HG03066 (cell line): ENCODE results near the gene RINT1.

Experiments
- ATAC-seq: cut with Tn5 transposase; IDR thresholded peaks from one replicate; pipeline ENCODE4 v1.9.1; 2021; ENCODE audit warnings: low read depth; ENCODE audit not compliant: unreplicated experiment

The RINT1 gene

DNA sequence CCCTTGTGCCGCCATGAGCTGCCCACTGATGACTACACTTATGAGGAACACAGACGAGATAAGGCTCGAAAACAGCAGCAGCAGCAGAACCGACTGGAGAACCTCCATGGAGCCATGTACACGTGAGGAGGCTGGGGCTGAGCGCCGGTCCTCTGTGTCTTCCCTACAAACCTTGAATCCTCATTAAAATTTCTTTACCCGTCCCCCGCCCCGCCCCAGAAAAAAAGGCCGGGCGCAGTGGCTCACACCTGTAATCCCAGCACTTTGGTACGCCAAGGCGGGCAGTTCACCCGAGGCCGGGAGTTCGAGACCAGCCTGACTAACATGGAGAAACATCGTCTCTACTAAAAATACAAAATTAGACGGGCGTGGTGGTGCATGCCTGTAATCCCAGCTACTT is 1.5 kb upstream of the RINT1 start:
- ATAC-seq = no peak

- ATAC-seq = no peak
These were observed 884 bp downstream of the RINT1 start for GRCh38 chr7:105532709-105533460.

GRCh38 chr7:105538339-105538738 is 6.3 kb downstream of the RINT1 start:
- no peak for ATAC-seq

GRCh38 chr7:105559926-105560325 is 27.9 kb downstream of the RINT1 start:
- ATAC-seq = no peak

DNA sequence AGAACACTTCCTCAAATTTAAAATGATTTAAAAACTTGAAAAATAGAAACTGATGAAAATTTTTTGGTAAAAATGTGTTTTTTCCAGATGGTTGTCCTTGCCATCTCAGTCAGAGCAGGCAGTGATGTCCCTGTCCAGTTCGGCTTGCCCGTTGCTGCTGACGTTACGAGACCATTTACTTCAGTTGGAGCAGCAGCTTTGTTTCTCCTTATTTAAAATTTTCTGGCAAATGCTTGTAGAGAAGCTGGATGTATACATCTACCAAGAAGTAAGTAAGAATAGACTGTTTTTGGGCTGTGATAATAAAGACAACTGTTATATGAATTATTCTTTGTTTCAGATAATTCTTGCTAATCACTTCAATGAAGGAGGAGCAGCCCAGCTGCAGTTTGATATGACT is 33.2 kb downstream of the RINT1 start:
- ATAC-seq = no peak

- no peak for ATAC-seq
These were observed 35.0 kb downstream of the RINT1 start for GRCh38 chr7:105567024-105567423.

GRCh38 chr7:105567821-105568220 is 35.8 kb downstream of the RINT1 start:
- no peak for ATAC-seq

- no peak for ATAC-seq
These were observed 39.9 kb downstream of the RINT1 start for GRCh38 chr7:105571891-105572290.

DNA sequence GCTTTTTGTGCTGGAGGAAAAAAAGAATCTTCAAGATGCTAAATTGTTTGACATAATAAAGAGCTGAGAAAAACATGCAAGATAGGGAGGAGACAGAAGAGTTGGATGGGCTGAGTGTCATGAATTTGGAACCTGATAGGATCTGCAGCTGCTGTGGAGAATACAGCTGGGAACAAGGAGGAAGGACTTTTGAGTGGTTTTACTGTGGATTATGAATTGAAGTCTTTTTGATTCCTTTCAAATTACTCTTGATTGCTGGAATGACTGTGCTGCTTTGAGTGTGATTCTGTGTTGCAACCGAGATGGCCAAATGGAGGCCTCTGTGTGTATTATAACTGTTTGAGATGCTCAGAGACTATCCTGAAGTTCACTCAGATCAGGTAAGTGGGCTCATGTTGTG is 45.2 kb downstream of the RINT1 start:
- ATAC-seq = no peak

DNA sequence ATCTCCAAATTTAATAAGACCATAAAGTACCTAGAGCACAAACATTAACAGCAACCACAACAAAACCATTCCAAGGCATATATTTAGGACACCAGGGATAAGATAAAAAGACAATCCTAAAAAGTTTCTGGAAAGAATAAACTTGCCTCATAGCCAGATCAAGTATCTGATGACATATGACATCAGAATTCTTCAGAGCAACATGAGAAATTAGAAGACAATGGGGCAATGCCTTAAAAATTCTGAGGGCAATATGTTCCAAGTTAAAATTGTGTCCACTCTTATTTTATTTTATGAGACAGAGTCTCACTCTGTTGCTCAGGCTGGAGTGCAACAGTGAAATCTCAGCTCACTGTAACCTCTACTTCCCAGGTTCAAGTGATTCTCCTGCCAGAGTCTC is 46.5 kb downstream of the RINT1 start:
- no peak for ATAC-seq

GRCh38 chr7:105580022-105580740 is 48.2 kb downstream of the RINT1 start:
- no peak for ATAC-seq

- ATAC-seq = peak; percentile 79
These were observed 49.2 kb downstream of the RINT1 start, which contains the start of gene EFCAB10 for GRCh38 chr7:105581066-105581811. Gene EFCAB10, minus strand, starts transcription at chr7:105581493. Its CDS starts 30 bp downstream, at chr7:105581463.

GRCh38 chr7:105583061-105583460 is 51.1 kb downstream of the RINT1 start:
- no peak for ATAC-seq

DNA sequence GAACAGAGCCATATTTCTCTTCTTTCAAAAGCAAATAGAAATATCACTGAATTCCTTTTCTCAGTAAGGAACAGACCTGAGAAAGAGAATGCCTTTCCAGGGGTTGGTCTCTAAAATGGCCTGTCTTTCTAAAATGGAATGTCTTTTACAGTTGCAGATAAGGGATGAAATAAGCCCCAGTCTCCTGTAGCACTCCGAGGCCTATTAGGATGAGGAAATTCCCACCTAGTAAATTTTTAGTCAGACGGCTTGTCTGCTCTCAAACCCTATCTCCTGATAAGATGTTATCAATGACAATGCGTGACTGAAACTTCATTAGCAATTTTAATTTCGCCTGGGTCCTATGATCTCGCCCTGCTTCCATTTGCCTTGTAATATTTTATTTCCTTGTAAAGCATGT is 52.2 kb downstream of the RINT1 start:
- ATAC-seq = no peak

- no peak for ATAC-seq
These were observed 54.0 kb downstream of the RINT1 start for GRCh38 chr7:105585850-105586500.

DNA sequence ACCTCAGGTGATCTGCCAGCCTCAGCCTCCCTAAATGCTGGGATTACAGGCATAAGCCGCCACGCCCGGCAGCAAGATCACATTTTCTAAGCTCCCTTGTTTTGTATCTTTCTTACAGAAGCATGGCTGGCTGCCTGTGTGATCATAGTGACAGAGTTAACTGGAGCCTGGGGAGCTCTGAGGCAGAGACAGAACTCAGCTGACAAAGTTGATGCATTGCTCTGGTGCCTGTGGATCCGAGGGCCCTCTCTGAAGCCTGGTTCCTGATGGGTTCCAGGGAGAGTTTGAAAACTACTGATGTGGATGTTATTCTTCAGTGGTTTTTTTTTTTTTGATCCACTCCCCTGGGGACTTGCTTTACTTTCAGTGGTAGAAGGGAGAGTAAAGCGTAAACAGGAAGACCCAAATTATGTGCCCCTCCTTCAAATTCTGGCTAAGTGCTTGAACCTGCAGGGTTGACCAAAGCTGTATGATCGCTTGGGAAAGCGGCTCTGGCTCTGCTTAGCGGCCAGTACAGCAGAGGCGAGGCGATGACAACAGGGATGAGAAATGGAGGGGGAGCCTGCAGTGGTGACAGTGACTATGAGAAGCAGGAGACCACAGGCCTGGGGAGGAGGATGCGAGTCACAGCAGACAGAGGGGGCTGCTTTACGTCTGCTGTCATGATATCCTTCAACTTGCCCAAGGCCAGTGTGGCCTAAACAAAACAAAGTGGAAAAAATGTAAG is 56.1 kb downstream of the RINT1 start:
- ATAC-seq = no peak

DNA sequence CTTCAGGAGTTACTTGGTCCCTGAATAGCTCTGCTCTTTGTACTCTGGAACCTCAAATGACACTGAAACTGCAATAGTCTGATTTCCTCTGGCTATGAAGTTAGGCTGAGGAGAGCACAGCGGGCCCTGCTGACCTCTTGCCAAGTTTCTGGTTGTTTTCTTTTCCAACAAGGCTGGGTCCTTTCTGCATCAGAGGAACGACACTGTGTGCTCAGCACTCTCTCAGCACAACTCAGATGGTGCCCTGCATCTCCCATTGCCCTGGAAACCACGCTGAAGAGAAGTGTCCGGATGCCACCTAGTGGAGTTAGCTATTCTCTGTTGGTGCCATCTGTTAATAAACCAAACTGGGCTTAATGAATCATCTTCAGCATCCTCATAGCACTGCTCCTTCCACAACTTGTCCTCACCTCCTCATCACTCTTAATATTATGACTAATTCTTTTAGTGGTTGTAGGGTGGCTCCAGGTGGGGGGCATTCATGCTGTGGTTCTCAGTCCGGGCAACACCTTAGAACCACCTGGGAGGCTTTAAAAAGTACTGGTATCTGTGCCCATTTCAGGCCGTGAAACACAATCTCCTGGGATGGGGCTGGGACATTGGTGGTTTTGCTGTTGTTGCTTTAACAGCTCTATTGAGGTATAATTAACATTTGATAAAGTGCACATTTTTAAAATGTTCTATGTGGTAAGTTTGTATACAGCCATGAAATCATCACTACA is 57.5 kb downstream of the RINT1 start:
- ATAC-seq = peak; percentile 73

DNA sequence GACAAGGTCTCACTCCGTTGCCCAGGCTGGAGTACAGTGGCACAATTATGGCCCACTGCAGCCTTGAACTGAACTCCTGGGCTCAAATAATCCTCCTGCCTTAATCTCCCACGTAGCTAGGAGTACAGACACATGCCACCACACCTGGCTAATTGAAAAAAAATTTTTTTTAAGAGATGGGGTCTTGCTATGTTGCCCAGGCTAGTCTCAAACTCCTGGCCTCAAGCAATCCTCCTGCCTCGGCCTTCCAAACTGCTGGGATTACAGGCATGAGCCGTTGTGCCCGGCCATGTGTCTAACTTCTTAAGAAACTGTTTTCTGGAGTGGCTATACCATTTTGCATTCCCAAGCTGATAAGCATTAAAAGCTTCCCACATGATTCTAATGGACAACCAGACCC is 58.8 kb downstream of the RINT1 start:
- no peak for ATAC-seq

GRCh38 chr7:105591522-105591921 is 59.5 kb downstream of the RINT1 start:
- no peak for ATAC-seq

- no peak for ATAC-seq
These were observed 62.0 kb downstream of the RINT1 start for GRCh38 chr7:105594034-105594433.
